Loucy (cell line): ENCODE results near the gene MAP3K5.

Source experiments
- H2AFZ ChIP-seq: fragments of 200-600 bp; sonication (generic); 2 replicates; pipeline ENCODE4 v1.6.0; 2016; ENCODE audit warnings: antibody characterized with exemption, mild to moderate bottlenecking, low read length, moderate library complexity
- H3F3A ChIP-seq: fragments of 200-600 bp; 2 replicates; pipeline ENCODE4 v1.6.0; 2016; ENCODE audit warnings: antibody characterized with exemption, low read depth, mild to moderate bottlenecking
- H3K27me3 ChIP-seq: fragments of 200-600 bp; sonication (generic); 2 replicates; pipeline ENCODE4 v1.6.1; 2014; ENCODE audit warnings: low read length, mild to moderate bottlenecking; ENCODE audit not compliant: insufficient read depth, poor library complexity, severe bottlenecking
- H3K36me3 ChIP-seq: fragments of 200-600 bp; sonication (generic); 2 replicates; pipeline ENCODE4 v1.6.1; 2016; ENCODE audit warnings: low read length; ENCODE audit not compliant: insufficient read depth
- H3K4me1 ChIP-seq: fragments of 200-600 bp; sonication (generic); 2 replicates; pipeline ENCODE4 v1.5.1; 2014; ENCODE audit warnings: low read length, mild to moderate bottlenecking; ENCODE audit not compliant: insufficient read depth, poor library complexity, severe bottlenecking
- H3K4me2 ChIP-seq: fragments of 200-600 bp; sonication (generic); 2 replicates; pipeline ENCODE4 v1.6.0; 2014; ENCODE audit warnings: antibody characterized with exemption, low read length, low read depth, mild to moderate bottlenecking; ENCODE audit not compliant: poor library complexity, severe bottlenecking
- H3K4me3 ChIP-seq: fragments of 200-600 bp; sonication (generic); 2 replicates; pipeline ENCODE4 v1.5.1; 2014; ENCODE audit warnings: low read length, mild to moderate bottlenecking, mixed read lengths; ENCODE audit not compliant: poor library complexity, severe bottlenecking
- H3K79me2 ChIP-seq: fragments of 200-600 bp; sonication (generic); 2 replicates; pipeline ENCODE4 v1.6.1; 2014; ENCODE audit warnings: low read length; ENCODE audit not compliant: insufficient read depth
- H3K9ac ChIP-seq: fragments of 200-600 bp; sonication (generic); 2 replicates; pipeline ENCODE4 v1.6.0; 2014; ENCODE audit warnings: mild to moderate bottlenecking, low read depth, low read length, moderate library complexity; ENCODE audit not compliant: poor library complexity, severe bottlenecking
- H3K9me2 ChIP-seq: fragments of 200-600 bp; sonication (generic); replicated peaks from 2 replicates; pipeline ENCODE4 v1.6.1; 2016; ENCODE audit warnings: low read depth, low read length, mixed read lengths
- H3K9me3 ChIP-seq: fragments of 200-600 bp; sonication (generic); 2 replicates; pipeline ENCODE4 v1.6.1; 2014; ENCODE audit warnings: mild to moderate bottlenecking, antibody characterized with exemption, low read length, low read depth; ENCODE audit not compliant: insufficient read depth
- H4K20me1 ChIP-seq: fragments of 200-600 bp; sonication (generic); 2 replicates; pipeline ENCODE4 v1.6.0; 2014; ENCODE audit warnings: antibody characterized with exemption, low read length, mild to moderate bottlenecking; ENCODE audit not compliant: insufficient read depth, poor library complexity, severe bottlenecking
- CTCF ChIP-seq: fragments of 200-600 bp; sonication (generic); conservative IDR thresholded peaks from 2 replicates; pipeline ENCODE4 v1.5.1; 2014; ENCODE audit warnings: mild to moderate bottlenecking, antibody characterized with exemption, low read length
- EZH2phosphoT487 ChIP-seq: fragments of 200-600 bp; IDR thresholded peaks from 2 replicates; pipeline ENCODE4 v1.6.1; 2018; ENCODE audit warnings: antibody characterized with exemption, mild to moderate bottlenecking, moderate library complexity, borderline replicate concordance

The MAP3K5 gene

GRCh38 chr6:136550330-136551071 is 241.8 kb downstream of the MAP3K5 start, which contains the start of gene MAP7:
MAP7 (minus strand) TSS chr6:136550422; CDS start chr6:136550408, 14 bp downstream.
- TF ChIP-seq CTCF (no peak), EZH2phosphoT487 (no peak)
- Histone ChIP-seq H3K4me1 (no peaks in the 10 kb centered on the region), H3K4me2 (no peak within 1 kb of the TSS), H3K9ac (no peak within 1 kb of the TSS), H4K20me1 (no peaks in the 10 kb centered on the region), H3F3A (no peaks in the 10 kb centered on the region), H2AFZ (no peak within 1 kb of the TSS), H3K9me3 (no peaks in the 10 kb centered on the region), H3K79me2 (no peaks in the 10 kb centered on the region), H3K4me3 (no peak within 1 kb of the TSS), H3K27me3 (peaks cover 38% of the 10 kb centered on the region), H3K36me3 (no peaks in the 10 kb centered on the region), H3K9me2 (no peaks in the 10 kb centered on the region)

- H3K79me2 ChIP-seq: no peaks in the 10 kb centered on the region
- H3K4me2 ChIP-seq: no peak overlapping the region
- no peaks in the 10 kb centered on the region for H4K20me1 ChIP-seq
- peaks cover 36% of the 10 kb centered on the region for H3K27me3 ChIP-seq
- TF ChIP-seq CTCF: no peak
- no peak for TF ChIP-seq EZH2phosphoT487
- H3K9me2 ChIP-seq: no peaks in the 10 kb centered on the region
- no peak overlapping the region for H3K4me3 ChIP-seq
- no peak overlapping the region for H2AFZ ChIP-seq
- H3K4me1 ChIP-seq: no peaks in the 10 kb centered on the region
- H3K9me3 ChIP-seq: no peaks in the 10 kb centered on the region
- no peak overlapping the region for H3K9ac ChIP-seq
- no peaks in the 10 kb centered on the region for H3F3A ChIP-seq
- no peaks in the 10 kb centered on the region for H3K36me3 ChIP-seq
Observed at GRCh38 chr6:136550045-136550329, 242.3 kb downstream of the MAP3K5 start.

- Histone ChIP-seq H3K9ac (no peak overlapping the region), H3K4me1 (no peaks in the 10 kb centered on the region), H3F3A (no peaks in the 10 kb centered on the region), H3K4me2 (no peak overlapping the region), H3K27me3 (peaks cover 34% of the 10 kb centered on the region), H3K36me3 (no peaks in the 10 kb centered on the region), H3K4me3 (no peak overlapping the region), H3K79me2 (no peaks in the 10 kb centered on the region), H2AFZ (no peak overlapping the region), H4K20me1 (no peaks in the 10 kb centered on the region), H3K9me2 (no peaks in the 10 kb centered on the region), H3K9me3 (no peaks in the 10 kb centered on the region)
- TF ChIP-seq EZH2phosphoT487 (no peak), CTCF (no peak)
Observed at GRCh38 chr6:136549300-136550044, 242.8 kb downstream of the MAP3K5 start.
